ENCODE results near the gene SBF2. TPM values are rescaled to one million over a fixed set of nuclear protein-coding genes. Genes with fewer than 3 reads are reported as not detected.

The SBF2 gene
- total and polyA plus RNA-seq, 7 experiments from 2014 or later = 4.2 to 35.2 (median 13.3) TPM

GRCh38 chr11:10109806-10110205, 184.2 kb downstream of the SBF2 start:
- no peak for ATAC-seq

GRCh38 chr11:10108915-10109680, 184.9 kb downstream of the SBF2 start:
- H3K4me3 ChIP-seq (ENCODE audit: low read length) = no peak overlapping the region

More at GRCh38 chr11:10109806-10110205, 184.2 kb downstream of the SBF2 start:
- Histone ChIP-seq H3K4me3 (ENCODE audit: low read length) (no peak overlapping the region), H3K9me3 (ENCODE audit: control insufficient read depth in 2 of 3, low read length in 3 of 3) (no peaks in the 10 kb centered on the region), H3K27me3 (ENCODE audit: control insufficient read depth in 2 of 2, insufficient read depth in 2 of 2, low read length in 2 of 2) (no peaks in the 10 kb centered on the region), H3K27ac (ENCODE audit: low read depth, low read length) (no peak overlapping the region), H3K36me3 (ENCODE audit: control insufficient read depth in 2 of 3, insufficient read depth in 3 of 3, low read length in 3 of 3) (no peaks in the 10 kb centered on the region), H3K4me1 (ENCODE audit: control insufficient read depth in 2 of 2, insufficient read depth in 2 of 2, low read length in 2 of 2) (no peaks in the 10 kb centered on the region)
- CTCF ChIA-PET = no interaction called here
- no peaks in the 10 kb centered on the region for H3K4me1 Mint-ChIP-seq
- H3K27me3 Mint-ChIP-seq = no peaks in the 10 kb centered on the region
- H3K9me3 Mint-ChIP-seq = peaks cover 0 to 4% (median 0%) of the 10 kb centered on the region in 11 donors
- no peak overlapping the region for H3K27ac Mint-ChIP-seq
- DNase-seq = no peak
- intact Hi-C loops (cut with micrococcal nuclease) = no loop called here
- peaks cover 0 to 13% (median 8%) of the 10 kb centered on the region in 5 donors for H3K36me3 Mint-ChIP-seq
- H3K4me3 Mint-ChIP-seq = no peak overlapping the region
- POLR2A ChIA-PET = no interaction called here

GRCh38 chr11:10107497-10107896, 186.5 kb downstream of the SBF2 start:
- Histone ChIP-seq H3K36me3 (ENCODE audit: control insufficient read depth in 2 of 3, insufficient read depth in 3 of 3, low read length in 3 of 3) (no peaks in the 10 kb centered on the region), H3K4me1 (ENCODE audit: control insufficient read depth in 2 of 2, insufficient read depth in 2 of 2, low read length in 2 of 2) (no peaks in the 10 kb centered on the region), H3K4me3 (ENCODE audit: low read length) (no peak overlapping the region), H3K9me3 (ENCODE audit: control insufficient read depth in 2 of 3, low read length in 3 of 3) (no peaks in the 10 kb centered on the region), H3K27ac (ENCODE audit: low read depth, low read length) (no peak overlapping the region), H3K27me3 (ENCODE audit: control insufficient read depth in 2 of 2, insufficient read depth in 2 of 2, low read length in 2 of 2) (no peaks in the 10 kb centered on the region)
- H3K36me3 Mint-ChIP-seq = peaks cover 0 to 15% (median 8%) of the 10 kb centered on the region in 5 donors
- no peaks in the 10 kb centered on the region for H3K4me1 Mint-ChIP-seq
- ChIA-PET CTCF (no interaction called here), POLR2A (no interaction called here)
- no peak for ATAC-seq
- peaks cover 0 to 4% (median 0%) of the 10 kb centered on the region in 11 donors for H3K9me3 Mint-ChIP-seq
- no peak overlapping the region for H3K4me3 Mint-ChIP-seq
- no peak for DNase-seq
- H3K27me3 Mint-ChIP-seq = no peaks in the 10 kb centered on the region
- no peak overlapping the region for H3K27ac Mint-ChIP-seq
- intact Hi-C loops (cut with micrococcal nuclease) = no loop called here

More at GRCh38 chr11:10108915-10109680, 184.9 kb downstream of the SBF2 start:
- DNase-seq (no peak), ATAC-seq (no peak)
- ChIA-PET POLR2A (no interaction called here), CTCF (no interaction called here)
- Histone ChIP-seq H3K36me3 (ENCODE audit: control insufficient read depth in 2 of 3, insufficient read depth in 3 of 3, low read length in 3 of 3) (no peaks in the 10 kb centered on the region), H3K4me1 (ENCODE audit: control insufficient read depth in 2 of 2, insufficient read depth in 2 of 2, low read length in 2 of 2) (no peaks in the 10 kb centered on the region), H3K9me3 (ENCODE audit: control insufficient read depth in 2 of 3, low read length in 3 of 3) (no peaks in the 10 kb centered on the region), H3K27me3 (ENCODE audit: control insufficient read depth in 2 of 2, insufficient read depth in 2 of 2, low read length in 2 of 2) (no peaks in the 10 kb centered on the region), H3K27ac (ENCODE audit: low read depth, low read length) (no peak overlapping the region)
- intact Hi-C loops (cut with micrococcal nuclease) = no loop called here
- Mint-ChIP-seq H3K4me3 (no peak overlapping the region), H3K9me3 (peaks cover 0 to 4% (median 0%) of the 10 kb centered on the region in 11 donors), H3K4me1 (no peaks in the 10 kb centered on the region), H3K27ac (no peak overlapping the region), H3K36me3 (peaks cover 0 to 12% (median 7%) of the 10 kb centered on the region in 5 donors), H3K27me3 (no peaks in the 10 kb centered on the region)

DNA sequence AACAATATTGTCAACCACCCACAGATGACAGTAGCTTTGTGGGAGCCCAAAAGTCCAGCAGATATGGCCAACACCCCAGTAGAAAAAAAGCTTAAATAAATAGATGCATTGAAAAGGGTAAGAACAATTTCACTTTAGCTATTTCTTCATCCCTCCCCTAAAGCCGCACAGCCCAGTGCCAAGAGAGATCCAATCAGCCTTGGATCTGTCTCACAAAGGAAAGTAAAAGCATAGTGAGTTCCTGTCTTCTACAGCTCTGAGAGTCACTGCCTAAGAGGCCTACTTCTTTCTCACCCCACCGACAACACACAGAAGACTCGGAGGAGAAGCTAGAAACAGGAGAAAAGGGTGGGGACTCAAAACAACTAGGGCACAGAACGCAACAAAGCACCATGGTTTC, 196.4 kb downstream of the SBF2 start:
- no peaks in the 10 kb centered on the region for H3K36me3 ChIP-seq (ENCODE audit: control insufficient read depth in 2 of 3, insufficient read depth in 3 of 3, low read length in 3 of 3)
- H3K4me1 ChIP-seq (ENCODE audit: control insufficient read depth in 2 of 2, insufficient read depth in 2 of 2, low read length in 2 of 2) = no peaks in the 10 kb centered on the region
- no peak overlapping the region for H3K27ac ChIP-seq (ENCODE audit: low read depth, low read length)
- H3K4me1 Mint-ChIP-seq = peaks cover 0 to 2% (median under 1%) of the 10 kb centered on the region in 7 donors
- peaks cover 0 to 9% (median 0%) of the 10 kb centered on the region in 3 experiments for H3K9me3 ChIP-seq (ENCODE audit: control insufficient read depth in 2 of 3, low read length in 3 of 3)
- H3K27me3 Mint-ChIP-seq = no peaks in the 10 kb centered on the region
- no peak overlapping the region for H3K4me3 Mint-ChIP-seq
- peaks cover 3 to 55% (median 44%) of the 10 kb centered on the region in 5 donors for H3K36me3 Mint-ChIP-seq
- no peaks in the 10 kb centered on the region for H3K27me3 ChIP-seq (ENCODE audit: control insufficient read depth in 2 of 2, insufficient read depth in 2 of 2, low read length in 2 of 2)
- CTCF ChIA-PET = no interaction called here
- DNase-seq = no peak
- intact Hi-C loops (cut with micrococcal nuclease) = no loop called here
- ATAC-seq = no peak
- no peak overlapping the region for H3K27ac Mint-ChIP-seq
- no peak overlapping the region for H3K4me3 ChIP-seq (ENCODE audit: low read length)
- H3K9me3 Mint-ChIP-seq = peaks cover 8 to 50% (median 25%) of the 10 kb centered on the region in 11 donors
- POLR2A ChIA-PET = no interaction called here

- Histone ChIP-seq H3K27me3 (ENCODE audit: control insufficient read depth in 2 of 2, insufficient read depth in 2 of 2, low read length in 2 of 2) (no peaks in the 10 kb centered on the region), H3K9me3 (ENCODE audit: control insufficient read depth in 2 of 3, low read length in 3 of 3) (peaks cover 0 to 9% (median 0%) of the 10 kb centered on the region in 3 experiments), H3K27ac (ENCODE audit: low read depth, low read length) (no peak overlapping the region), H3K4me3 (ENCODE audit: low read length) (no peak overlapping the region), H3K4me1 (ENCODE audit: control insufficient read depth in 2 of 2, insufficient read depth in 2 of 2, low read length in 2 of 2) (no peaks in the 10 kb centered on the region), H3K36me3 (ENCODE audit: control insufficient read depth in 2 of 3, insufficient read depth in 3 of 3, low read length in 3 of 3) (no peaks in the 10 kb centered on the region)
- H3K4me1 Mint-ChIP-seq = peaks cover 0 to 6% (median 4%) of the 10 kb centered on the region in 7 donors
- no peak overlapping the region for H3K27ac Mint-ChIP-seq
- no peak overlapping the region for H3K4me3 Mint-ChIP-seq
- peaks cover 8 to 50% (median 23%) of the 10 kb centered on the region in 11 donors for H3K9me3 Mint-ChIP-seq
- POLR2A ChIA-PET = no interaction called here
- H3K27me3 Mint-ChIP-seq = no peaks in the 10 kb centered on the region
- DNase-seq (no peak), ATAC-seq (no peak)
- H3K36me3 Mint-ChIP-seq = peaks cover 3 to 50% (median 38%) of the 10 kb centered on the region in 5 donors
- CTCF ChIA-PET = no interaction called here
- intact Hi-C loops (cut with micrococcal nuclease) = no loop called here
Observed at GRCh38 chr11:10096987-10097386, 197.0 kb downstream of the SBF2 start.

GRCh38 chr11:10095412-10096208, 198.4 kb downstream of the SBF2 start:
- Mint-ChIP-seq H3K4me3 (no peak overlapping the region), H3K27me3 (no peaks in the 10 kb centered on the region), H3K4me1 (peaks cover 0 to 16% (median 13%) of the 10 kb centered on the region in 7 donors), H3K36me3 (peaks cover 3 to 42% (median 34%) of the 10 kb centered on the region in 5 donors), H3K9me3 (peaks cover 4 to 40% (median 20%) of the 10 kb centered on the region in 11 donors), H3K27ac (no peak overlapping the region)
- POLR2A ChIA-PET = interaction anchor here (0.6 kb wide), 1 partner anchor 150 kb away, joined by 7 read pairs; no protein-coding TSS in a partner anchor
- Histone ChIP-seq H3K9me3 (ENCODE audit: control insufficient read depth in 2 of 3, low read length in 3 of 3) (peaks cover 0 to 9% (median 0%) of the 10 kb centered on the region in 3 experiments), H3K27ac (ENCODE audit: low read depth, low read length) (no peak overlapping the region), H3K4me3 (ENCODE audit: low read length) (no peak overlapping the region), H3K4me1 (ENCODE audit: control insufficient read depth in 2 of 2, insufficient read depth in 2 of 2, low read length in 2 of 2) (no peaks in the 10 kb centered on the region), H3K27me3 (ENCODE audit: control insufficient read depth in 2 of 2, insufficient read depth in 2 of 2, low read length in 2 of 2) (no peaks in the 10 kb centered on the region), H3K36me3 (ENCODE audit: control insufficient read depth in 2 of 3, insufficient read depth in 3 of 3, low read length in 3 of 3) (no peaks in the 10 kb centered on the region)
- ATAC-seq = no peak
- no peak for DNase-seq
- intact Hi-C loops (cut with micrococcal nuclease) = no loop called here
- CTCF ChIA-PET = no interaction called here

Data from naive thymus-derived CD4-positive, alpha-beta T cell (primary cell).